ENCODE data around the gene SRRM5.
A peak's percentile ranks its signal among the peaks of the same experiment; 100 is the strongest.
"Not testable (repeated sequence)": the region's sequence is repeated elsewhere in the genome, so short reads cannot be mapped to it uniquely, and the experiment has no call there.

SRRM5 gene

GRCh38 chr19:43592800-43593350 is 19.0 kb upstream of the SRRM5 start:
- no peak for DNase-seq (ENCODE audit: low read depth)

DNA sequence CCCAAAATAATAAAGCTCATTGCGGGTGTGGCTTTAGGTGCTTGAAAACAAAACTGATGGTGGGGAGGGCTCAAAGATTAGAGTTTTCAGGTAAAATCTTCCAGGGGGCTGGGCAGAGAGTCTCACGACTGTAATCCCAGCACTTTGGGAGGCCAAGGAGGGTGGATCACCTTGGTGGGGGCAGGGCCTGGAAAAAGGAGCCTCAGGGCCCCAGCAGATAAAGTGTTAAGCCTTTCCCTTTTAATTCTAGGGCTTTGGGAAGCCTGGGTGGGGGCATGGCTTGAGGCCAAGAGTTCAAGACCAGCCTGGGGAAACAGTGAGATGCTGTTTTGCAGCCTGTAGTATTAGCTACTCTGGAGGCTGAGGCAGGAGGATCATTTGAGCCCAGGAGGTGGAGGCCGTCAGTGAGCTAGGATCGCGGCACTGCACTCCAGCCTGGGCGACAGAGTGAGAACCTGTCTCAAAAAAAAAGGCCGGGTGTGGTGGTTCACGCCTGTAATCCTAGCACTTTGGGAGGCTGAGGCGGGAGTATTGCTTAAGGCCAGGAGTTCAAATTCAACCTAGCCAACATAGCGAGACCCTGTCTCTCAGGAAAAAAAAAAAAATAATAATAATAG is 17.7 kb upstream of the SRRM5 start:
- no peak for DNase-seq (ENCODE audit: low read depth)

DNA sequence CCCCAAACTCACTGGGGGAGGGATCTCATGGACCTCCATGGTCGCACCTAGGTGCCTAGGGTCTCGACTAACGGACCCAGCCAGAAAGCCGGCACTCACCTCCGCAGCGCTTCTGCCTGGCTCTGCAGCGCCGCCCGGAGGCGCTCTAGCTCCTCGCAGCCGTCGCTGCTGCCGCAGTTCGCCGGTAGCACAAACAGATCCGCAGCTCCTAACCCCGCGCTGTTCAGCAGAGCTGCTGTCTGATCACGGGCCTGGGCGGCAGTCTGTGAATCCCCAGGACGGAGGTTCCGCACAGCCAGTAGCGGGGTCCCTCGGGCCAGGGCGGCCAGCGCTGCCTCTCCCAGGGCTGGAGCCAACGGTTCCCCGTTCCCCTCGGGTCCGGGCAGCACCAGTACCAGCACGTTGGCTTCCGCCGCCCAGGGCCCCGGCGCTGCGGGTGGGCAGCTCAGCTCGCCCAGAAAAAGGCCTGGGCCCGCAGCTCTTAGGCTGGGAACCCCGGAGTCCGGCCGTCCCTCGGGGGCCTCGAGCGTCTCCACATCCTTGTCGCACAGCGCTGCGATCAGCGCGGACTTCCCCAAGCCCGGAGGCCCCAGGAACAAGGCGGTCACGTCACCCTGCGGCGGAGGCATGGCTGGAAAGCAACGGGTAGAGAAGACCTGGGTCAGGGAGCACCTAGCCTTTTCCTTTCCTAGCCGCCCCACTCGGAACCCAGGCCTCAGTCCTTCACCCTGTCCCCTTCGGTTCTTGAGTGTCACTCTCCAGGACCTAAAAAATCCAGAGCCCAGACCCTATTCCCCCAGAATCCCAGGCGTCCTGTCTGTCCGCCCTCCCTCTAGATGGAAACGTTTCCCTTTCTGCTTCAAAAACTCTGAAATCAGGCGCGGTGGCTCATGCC is 16.9 kb upstream of the SRRM5 start:
- DNase-seq (ENCODE audit: low read depth) = peak; percentile 48

DNA sequence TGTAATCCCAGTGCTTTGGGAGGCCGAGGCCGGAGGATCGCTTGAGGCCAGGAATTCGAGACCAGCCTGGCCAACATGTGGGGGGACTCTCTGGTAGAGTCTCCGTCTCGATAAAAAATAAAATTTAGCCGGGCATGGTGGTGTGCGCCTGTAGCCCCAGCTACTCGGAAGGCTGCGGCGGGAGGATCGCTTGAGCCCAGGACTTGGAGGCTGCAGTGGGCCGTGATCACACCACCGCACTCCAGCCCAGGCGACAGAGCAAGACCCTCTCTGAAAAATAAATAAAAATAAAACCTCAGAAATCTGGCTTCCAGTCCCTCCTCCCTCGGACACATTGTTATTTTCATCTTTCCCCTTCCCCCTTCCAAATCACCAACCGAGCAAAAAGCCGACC is 16.3 kb upstream of the SRRM5 start:
- DNase-seq (ENCODE audit: low read depth) = no peak

DNA sequence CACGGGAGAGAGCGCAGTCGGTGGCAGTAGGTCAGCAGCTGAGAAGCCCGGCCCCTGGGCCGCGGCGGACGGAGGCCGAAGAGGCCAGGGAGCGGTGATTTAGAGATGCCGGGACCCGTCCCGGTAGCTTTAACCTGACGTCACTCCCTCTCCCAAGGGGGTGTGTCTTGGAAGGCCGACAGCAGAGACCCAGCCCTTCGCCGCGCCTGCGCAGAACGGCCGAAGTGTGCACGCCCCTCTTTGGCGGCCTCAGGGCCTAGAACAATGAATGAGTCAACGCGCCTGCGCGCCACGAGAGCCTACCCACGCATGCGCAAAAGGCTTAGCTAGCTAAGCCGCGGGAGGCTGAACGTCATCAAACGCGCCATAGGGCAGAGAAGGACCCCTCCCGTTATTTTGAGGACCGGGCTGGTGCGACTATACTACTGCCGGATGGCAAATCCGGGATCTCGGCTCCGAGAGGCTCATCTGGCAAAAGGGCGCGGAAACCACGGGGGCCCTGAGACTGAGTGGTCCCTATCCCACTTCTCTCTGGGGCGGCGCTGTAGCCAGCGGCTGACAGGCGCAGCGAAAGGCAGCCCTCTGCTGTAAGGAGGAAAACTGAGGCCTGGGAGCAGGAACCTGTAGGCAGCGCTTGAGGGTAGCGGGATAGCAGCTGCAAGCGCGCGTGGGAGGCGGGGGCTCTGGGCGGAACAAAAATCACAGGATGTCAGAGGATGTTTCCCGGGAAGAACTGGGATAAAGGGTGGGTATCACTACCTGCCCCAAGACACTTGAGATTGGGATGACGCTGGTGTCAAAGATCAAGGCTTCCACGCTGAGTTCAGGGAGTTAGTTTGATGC is 15.7 kb upstream of the SRRM5 start, which contains the start of the genes IRGQ and ZNF576:
Gene IRGQ, minus strand, starts transcription at position 136 of the 843 bp plus-strand sequence. CDS start 796 bp downstream, outside the sequence.
Gene ZNF576, plus strand, starts transcription at position 597 of the 843 bp plus-strand sequence. CDS start 514 bp downstream, outside the sequence.
- peak; percentile 100 for DNase-seq (ENCODE audit: low read depth)

DNA sequence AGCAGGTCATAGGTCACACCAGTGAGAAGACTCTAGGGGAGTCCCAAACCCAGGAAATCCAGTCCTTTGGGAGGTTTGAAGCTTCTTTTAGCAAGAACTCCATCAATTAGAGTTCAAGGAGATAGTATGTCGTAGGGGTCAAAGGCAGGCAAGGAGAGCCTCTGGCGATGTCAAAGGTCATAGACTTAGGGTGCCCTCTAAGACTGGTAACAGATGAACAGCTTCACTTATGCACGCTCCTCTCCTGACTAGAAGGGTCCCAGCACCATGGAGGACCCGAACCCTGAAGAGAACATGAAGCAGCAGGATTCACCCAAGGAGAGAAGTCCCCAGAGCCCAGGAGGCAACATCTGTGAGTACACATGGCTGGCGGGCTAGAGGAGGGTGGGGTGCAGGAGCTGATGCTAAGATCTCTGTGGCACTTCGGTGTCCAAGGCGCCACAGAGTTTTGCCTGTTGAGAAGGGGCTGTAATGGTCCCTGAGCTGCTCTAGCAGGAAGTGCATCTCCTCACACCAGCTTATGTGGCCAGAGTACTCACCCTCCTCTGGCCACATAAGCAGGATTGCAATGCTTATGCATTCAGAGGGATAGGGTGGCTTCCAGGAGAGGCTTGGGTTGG is 14.9 kb upstream of the SRRM5 start:
- DNase-seq (ENCODE audit: low read depth) = no peak

DNA sequence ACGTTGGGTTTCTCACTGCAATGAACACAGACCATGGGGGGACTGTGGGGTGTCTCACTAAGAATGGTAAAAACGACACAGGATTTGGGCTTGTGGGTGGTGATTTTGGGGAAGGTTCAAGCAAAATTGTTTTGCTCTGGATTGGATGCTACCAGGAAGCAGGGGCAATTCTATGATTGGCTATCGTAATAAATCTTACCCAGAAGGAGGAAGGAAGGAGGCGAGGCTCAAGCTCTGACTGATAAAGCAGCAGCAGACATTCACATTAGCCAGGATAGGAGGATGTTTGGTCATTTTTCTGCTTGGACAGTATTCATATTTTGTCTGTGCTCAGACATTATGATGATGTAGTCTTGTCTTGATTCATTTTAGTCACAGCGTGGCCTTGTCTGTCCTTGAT is 14.0 kb upstream of the SRRM5 start:
- no peak for DNase-seq (ENCODE audit: low read depth)

DNA sequence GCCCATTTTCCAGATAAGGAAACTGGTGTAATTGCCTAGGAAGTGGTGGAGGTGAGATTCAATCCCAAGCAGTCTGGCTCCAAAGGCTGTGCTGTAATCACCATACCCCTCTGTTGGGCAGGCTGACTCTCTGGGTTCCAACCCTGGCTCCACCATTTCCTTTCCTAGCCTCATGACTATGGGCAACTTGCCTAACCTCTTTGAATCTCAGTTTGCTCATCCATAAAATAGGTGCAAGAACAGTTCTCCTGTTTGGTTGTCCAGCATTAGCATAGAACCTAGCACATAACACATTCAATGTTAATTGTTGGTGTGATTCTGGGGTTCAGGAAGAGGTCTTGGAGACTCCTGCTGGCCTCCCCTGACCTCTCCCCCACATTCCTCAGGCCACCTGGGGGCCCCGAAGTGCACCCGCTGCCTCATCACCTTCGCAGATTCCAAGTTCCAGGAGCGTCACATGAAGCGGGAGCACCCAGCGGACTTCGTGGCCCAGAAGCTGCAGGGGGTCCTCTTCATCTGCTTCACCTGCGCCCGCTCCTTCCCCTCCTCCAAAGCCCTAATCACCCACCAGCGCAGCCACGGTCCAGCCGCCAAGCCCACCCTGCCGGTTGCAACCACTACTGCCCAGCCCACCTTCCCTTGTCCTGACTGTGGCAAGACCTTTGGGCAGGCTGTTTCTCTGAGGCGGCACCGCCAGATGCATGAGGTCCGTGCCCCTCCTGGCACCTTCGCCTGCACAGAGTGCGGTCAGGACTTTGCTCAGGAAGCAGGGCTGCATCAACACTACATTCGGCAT is 13.2 kb upstream of the SRRM5 start:
- DNase-seq (ENCODE audit: low read depth) = no peak

- DNase-seq (ENCODE audit: low read depth) = no peak
Observed at GRCh38 chr19:43599635-43600295, 12.1 kb upstream of the SRRM5 start.

GRCh38 chr19:43600326-43600725 is 11.6 kb upstream of the SRRM5 start:
- not testable (repeated sequence) for DNase-seq (ENCODE audit: low read depth)

GRCh38 chr19:43605875-43606568 is 5.9 kb upstream of the SRRM5 start:
- no peak for DNase-seq (ENCODE audit: low read depth)

GRCh38 chr19:43606569-43607229 is 5.2 kb upstream of the SRRM5 start:
- DNase-seq (ENCODE audit: low read depth) = no peak

DNA sequence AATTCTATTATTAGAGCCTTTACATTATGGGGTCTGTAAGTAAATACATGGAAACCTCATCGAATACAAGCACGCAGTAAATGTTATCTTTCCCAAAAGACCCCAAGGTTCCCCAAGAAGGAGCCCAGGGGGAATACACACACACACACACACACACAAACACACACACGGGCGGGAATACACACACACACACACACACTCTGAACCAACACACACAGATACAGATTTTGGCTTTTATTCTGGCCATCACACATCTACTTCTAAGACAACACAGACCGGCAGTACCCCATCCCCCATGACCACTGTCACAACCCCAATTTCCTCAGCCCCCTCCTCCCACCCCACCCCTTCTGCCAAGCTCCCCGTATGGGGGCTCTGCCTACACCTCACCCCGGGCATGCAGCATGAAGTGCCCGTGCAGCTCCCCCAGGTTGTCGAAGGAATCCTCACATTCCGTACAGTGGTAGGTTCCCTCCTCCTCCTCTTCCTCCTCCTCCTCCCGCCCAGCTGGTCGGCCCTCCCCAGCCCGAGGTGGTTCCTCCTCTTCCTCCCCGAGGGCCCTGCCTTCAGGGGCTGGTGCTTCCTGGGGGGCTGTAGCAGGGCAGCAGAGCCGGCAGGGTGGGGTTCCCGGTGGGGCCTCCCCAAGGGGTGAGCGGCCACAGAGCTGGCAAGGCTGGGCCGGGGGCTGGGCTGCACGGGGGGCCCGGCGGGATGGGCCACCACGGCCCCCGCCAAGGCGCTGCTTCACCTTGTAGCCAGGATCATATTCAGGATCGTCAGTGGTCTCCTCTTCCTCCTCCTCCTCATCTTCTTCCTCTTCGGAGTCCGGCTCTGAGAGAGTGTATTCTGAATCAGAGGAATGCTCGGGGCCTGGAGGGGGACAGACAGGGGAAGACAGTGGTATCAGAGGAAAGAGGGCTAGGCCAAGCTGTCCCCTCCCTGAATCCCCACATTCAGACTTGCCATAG is 4.4 kb upstream of the SRRM5 start:
- DNase-seq (ENCODE audit: low read depth) = no peak

DNA sequence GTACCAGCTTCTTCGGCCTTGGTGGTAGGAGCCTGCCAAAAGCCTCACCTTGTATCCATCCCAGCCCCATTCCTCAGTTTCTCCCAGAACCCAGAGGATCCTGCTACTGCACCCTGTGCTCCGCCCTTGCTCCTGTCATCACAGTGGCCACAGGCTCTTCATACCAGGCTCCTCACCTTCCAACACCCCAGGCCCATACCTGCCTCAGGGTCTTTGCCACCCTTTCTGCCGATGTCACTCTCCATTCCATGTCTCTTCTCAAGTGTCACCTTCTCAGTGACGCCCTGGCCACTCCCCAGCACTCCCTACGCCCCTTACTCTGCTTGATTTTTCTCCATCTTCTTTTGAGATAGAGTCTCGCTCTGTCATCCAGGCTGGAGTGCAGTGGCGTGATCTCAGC is 2.0 kb upstream of the SRRM5 start:
- no peak for DNase-seq (ENCODE audit: low read depth)

- DNase-seq (ENCODE audit: low read depth) = no peak
Observed at GRCh38 chr19:43610493-43610892, 1.4 kb upstream of the SRRM5 start.

DNA sequence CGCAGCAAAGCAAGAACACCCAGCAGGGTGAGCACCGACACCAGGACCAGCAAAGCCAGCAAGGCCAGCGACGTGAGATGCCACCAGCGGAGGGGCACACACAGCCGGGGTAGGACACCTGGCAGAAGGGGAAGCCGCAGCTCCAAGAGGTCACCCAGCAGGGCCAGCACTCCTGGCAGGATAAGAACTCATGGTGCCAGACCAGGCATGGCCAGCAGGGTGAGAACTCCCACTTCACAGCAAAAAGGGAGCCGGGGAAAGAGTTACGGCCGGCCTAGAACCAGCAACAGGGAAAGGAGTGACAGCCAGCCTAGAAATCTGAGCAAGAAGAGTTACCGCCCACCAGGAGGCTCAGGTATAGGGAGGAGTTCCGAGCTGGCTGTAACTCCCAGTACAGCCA is 486 bp downstream of the SRRM5 start:
- DNase-seq (ENCODE audit: low read depth) = no peak

GRCh38 chr19:43616306-43616705 is 4.4 kb downstream of the SRRM5 start:
- no peak for DNase-seq (ENCODE audit: low read depth)

DNA sequence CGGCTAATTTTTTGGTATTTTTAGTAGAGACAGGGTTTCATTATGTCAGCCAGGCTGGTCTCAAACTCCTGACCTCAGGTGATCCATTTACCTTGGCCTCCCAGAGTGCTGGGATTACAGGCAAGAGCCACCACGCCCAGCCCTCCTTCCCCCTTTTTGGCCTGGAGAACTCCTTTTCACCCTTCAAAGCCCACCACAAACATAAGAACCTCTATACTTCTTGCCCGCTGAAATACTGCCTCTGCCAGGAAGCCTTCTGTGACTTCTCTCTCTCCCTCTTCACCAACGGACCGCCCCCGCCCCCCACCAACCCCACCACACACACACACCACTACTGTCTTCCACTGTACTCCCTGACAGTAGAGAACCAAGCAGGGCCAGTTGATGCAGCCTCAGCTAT is 5.1 kb downstream of the SRRM5 start:
- no peak for DNase-seq (ENCODE audit: low read depth)

All from stimulated activated CD8-positive, alpha-beta memory T cell treated with anti-CD3 and anti-CD28 coated beads, Interleukin-4, amount 100 ng/mL, for 24 hours (primary cell).